HepG2 (cell line): ENCODE measurements around the gene SGO1. TPM values are rescaled to one million over a fixed set of nuclear protein-coding genes. Genes with fewer than 3 reads are reported as not detected.

Experiments
- ATAC-seq: fragments of 200-7000 bp; cut with Tn5 transposase; 3 replicates; pipeline ENCODE4 v1.9.1; 2020; ENCODE audit warnings: mild to moderate bottlenecking, moderate library complexity
- BruUV-seq: library from RNA; stranded (reverse); fragments of 400-500 nt; replicated peaks from 2 replicates; lab custom pipeline; 2021; lab: Mats Ljungman, UMichigan
- CTCF ChIA-PET: fragments of 300-600 bp; formaldehyde crosslinking; extraction: SDS; loops from one replicate; lab custom pipeline; 2021; ENCODE audit warnings: low total read pairs, inconsistent platforms, low intra/inter-chr PET ratio; lab: Yijun Ruan, JAX
- POLR2A ChIA-PET: fragments of 350-600 bp; sonication (Branson Sonifier 250); formaldehyde crosslinking; loops from one replicate; lab custom pipeline; 2020; ENCODE audit warnings: antibody characterized with exemption, inconsistent platforms; lab: Yijun Ruan, JAX
- DNase-seq: peaks from one replicate; pipeline ENCODE4 v3.0.0-alpha.2; 2015; ENCODE audit warnings: low spot score
- FAIRE-seq: peaks from 3 replicates; lab custom pipeline; 2011; peaks lifted over from hg19 to GRCh38; lab: Jason Lieb, UNC
- H2AFZ ChIP-seq: one replicate; pipeline ENCODE4 v1.6.1; 2011; ENCODE audit warnings: low read length, inconsistent platforms
- H3K27ac ChIP-seq: fragments of 300-600 bp; 3 replicates; pipeline ENCODE4 v1.8.0; 2011; ENCODE audit warnings: mixed run types, mild to moderate bottlenecking, mixed read lengths, low read length, inconsistent platforms; ENCODE audit not compliant: insufficient read depth; ENCODE audit errors: extremely low read length
- H3K27me3 ChIP-seq, 2 experiments: fragments of 200-600 bp in 1 of 2; 2 replicates in 1 of 2; 3 replicates in 1 of 2; pipeline versions ENCODE4 v1.6.0 to v1.8.0; 2011; ENCODE audit warnings: low read length in 2 of 2, mild to moderate bottlenecking in 2 of 2, moderate library complexity in 2 of 2, inconsistent platforms in 1 of 2; ENCODE audit not compliant: insufficient read depth in 2 of 2, control insufficient read depth in 1 of 2
- H3K36me3 ChIP-seq, 2 experiments: fragments of 200-600 bp in 1 of 2; replicated peaks in 1 of 2; 2 replicates in 1 of 2; 3 replicates in 1 of 2; pipeline versions ENCODE4 v1.5.1 to v1.8.0; 2011; ENCODE audit warnings: low read length in 2 of 2, inconsistent platforms in 1 of 2; ENCODE audit not compliant: insufficient read depth in 2 of 2, control insufficient read depth in 1 of 2
- H3K4me1 ChIP-seq: 2 replicates; pipeline ENCODE4 v1.5.1; 2012; ENCODE audit warnings: low read length, inconsistent platforms; ENCODE audit not compliant: insufficient read depth
- H3K4me2 ChIP-seq: 2 replicates; pipeline ENCODE4 v1.6.0; 2011; ENCODE audit warnings: low read depth, low read length, inconsistent platforms
- H3K4me3 ChIP-seq, 3 experiments: fragments of 200-600 bp in 1 of 3; sonication (generic), shearing (Covaris generic) in 1 of 3; replicated peaks in 1 of 3; 2 replicates each; pipeline ENCODE4 v1.5.1; 2011 to 2016; ENCODE audit warnings: low read length in 3 of 3, inconsistent platforms in 2 of 3, low read depth in 2 of 3, mild to moderate bottlenecking in 2 of 3, control low read depth in 1 of 3, mixed read lengths in 1 of 3; ENCODE audit not compliant: insufficient read depth in 1 of 3
- H3K79me2 ChIP-seq: one replicate; pipeline ENCODE4 v1.6.1; 2011; ENCODE audit warnings: low read length, inconsistent platforms; ENCODE audit not compliant: insufficient read depth
- H3K9ac ChIP-seq: 2 replicates; pipeline ENCODE4 v1.6.0; 2011; ENCODE audit warnings: mild to moderate bottlenecking, low read depth, low read length, inconsistent platforms; ENCODE audit not compliant: insufficient read depth
- H3K9me3 ChIP-seq: 2 replicates; pipeline ENCODE4 v1.5.1; 2012; ENCODE audit warnings: mild to moderate bottlenecking, low read length
- H4K20me1 ChIP-seq: 2 replicates; pipeline ENCODE4 v1.6.0; 2011; ENCODE audit warnings: inconsistent platforms, mild to moderate bottlenecking, low read length, moderate library complexity; ENCODE audit not compliant: insufficient read depth
- CBX1 ChIP-seq: IDR thresholded peaks from one replicate; pipeline ENCODE4 v1.6.1; 2016; ENCODE audit warnings: antibody characterized with exemption, low read depth
- ELF4 ChIP-seq: sonication (generic); formaldehyde crosslinking; IDR thresholded peaks from 2 replicates; pipeline ENCODE4 v1.5.0; 2020; ENCODE audit warnings: missing genetic modification reagents, mild to moderate bottlenecking, moderate library complexity, borderline replicate concordance
- NFYC ChIP-seq: IDR thresholded peaks from 2 replicates; pipeline ENCODE4 v1.6.1; 2016; ENCODE audit warnings: missing genetic modification reagents, missing compliant biosample characterization
- ZMAT3 ChIP-seq: sonication (generic); formaldehyde crosslinking; conservative IDR thresholded peaks from 2 replicates; pipeline ENCODE4 v1.7.0; 2021; ENCODE audit warnings: missing genetic modification reagents
- ZNF264 ChIP-seq: sonication (generic); formaldehyde crosslinking; IDR thresholded peaks from 2 replicates; pipeline ENCODE4 v1.4.0; 2020; ENCODE audit warnings: missing genetic modification reagents
- ZNF562 ChIP-seq: sonication (generic); formaldehyde crosslinking; IDR thresholded peaks from 2 replicates; pipeline ENCODE4 v1.8.0; 2022; ENCODE audit warnings: missing genetic modification reagents, borderline replicate concordance
- ZNF567 ChIP-seq: sonication (generic); formaldehyde crosslinking; IDR thresholded peaks from 2 replicates; pipeline ENCODE4 v1.8.1; 2023; ENCODE audit warnings: mild to moderate bottlenecking, missing genetic modification reagents, borderline replicate concordance
- WGBS: methylation state at CpG from one replicate; pipeline ENCODE4 v1.1.6; 2017; ENCODE audit warnings: low lambda C conversion rate; 5-methylcytosine and 5-hydroxymethylcytosine counted together
- in situ Hi-C: cut with HindIII; loops from 2 replicates; pipeline ENCODE4 v1.10.0; 2017; ENCODE audit warnings: low pct_unique_long_range_greater_than_20kb; ENCODE audit not compliant: extremely low pct_ligation_motif_present
- intact Hi-C: fragments of 100-400 bp; cut with micrococcal nuclease; formaldehyde crosslinking; loops from one replicate; pipeline ENCODE4 v1.10.0; 2022; ENCODE audit not compliant: unreplicated experiment
- polyA plus RNA-seq, 8 experiments: library from polyadenylated mRNA; depleted of rRNA in 3 of 8; stranded (reverse) in 7 of 8; unstranded in 1 of 8; fragments of >200 nt; fragmentation: Illumina TruSeq in 4 of 8; extraction: Trizol in 4 of 8; gene quantifications; 2 replicates each; pipeline versions ENCODE4 v1.2.1 to v1.2.3, GENCODE V29; 2011 to 2016; ENCODE audit warnings: low read depth in 4 of 8, missing spikeins in 1 of 8, mixed read lengths in 1 of 8; ENCODE audit not compliant: insufficient read depth in 1 of 8
- total RNA-seq, 5 experiments: library from RNA; depleted of rRNA; stranded (reverse); fragments of >200 nt; fragmentation: Illumina TruSeq; extraction: Trizol; gene quantifications; 2 replicates each; pipeline ENCODE4 v1.2.3, GENCODE V29; 2016; ENCODE audit warnings: low read depth in 1 of 5
- TF ChIP-seq, protein P1 (sequence below), 2 experiments: fragments of 450-650 bp in 1 of 2; sonication (generic) in 1 of 2; formaldehyde crosslinking in 1 of 2; IDR thresholded peaks; 2 replicates each; pipeline versions ENCODE4 v1.6.1 to v1.8.0; 2016 to 2022; ENCODE audit warnings: antibody characterized with exemption in 1 of 2, mild to moderate bottlenecking in 1 of 2, missing genetic modification reagents in 1 of 2

SGO1 gene
- total and polyA plus RNA-seq, 2 of the 13 experiments (the other 11 are each of a cell fraction or from before 2014, with no cell fraction given) = 2.1 to 16.1 TPM

DNA sequence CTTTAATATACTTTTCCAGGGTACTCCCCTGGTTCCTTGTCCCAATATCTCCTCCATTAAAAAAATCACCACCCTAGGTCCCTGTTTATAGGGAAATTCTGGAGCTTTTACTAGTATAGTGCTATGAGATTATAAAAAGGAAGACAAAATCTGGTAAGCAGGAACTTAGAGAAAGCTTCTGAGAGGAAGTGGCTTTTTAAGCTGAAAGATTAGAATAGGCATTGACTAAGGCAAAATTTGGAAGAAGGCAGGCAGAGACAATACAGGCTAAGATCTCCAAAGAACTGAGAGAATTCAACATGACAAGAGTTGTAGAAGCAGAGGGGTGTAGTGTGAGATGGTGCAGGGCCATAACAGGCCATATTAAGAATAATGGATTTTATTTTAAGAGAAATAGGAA lies 25.8 kb downstream of the SGO1 start:
- no peak for ATAC-seq
- FAIRE-seq = no peak

DNA sequence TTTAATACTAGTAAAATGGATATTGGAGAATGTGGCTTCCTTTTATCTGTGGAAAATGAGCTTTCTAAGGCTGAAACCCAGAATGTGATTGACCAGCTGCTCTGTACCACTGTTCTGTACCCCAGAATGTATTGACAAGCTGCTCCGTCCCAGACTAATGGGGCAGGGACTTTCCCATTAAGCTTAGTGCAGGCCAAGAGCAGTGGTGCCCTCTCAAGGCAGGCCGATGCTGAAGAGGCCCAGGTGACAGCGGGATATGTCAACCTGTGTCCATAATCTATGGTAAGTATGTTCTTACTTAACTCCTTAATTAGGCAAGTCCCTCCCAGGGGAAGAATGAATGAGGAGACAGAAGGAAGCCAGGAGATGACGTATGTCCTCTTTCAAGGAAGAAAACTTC lies 31.1 kb downstream of the SGO1 start:
- H3K4me2 ChIP-seq = no peak overlapping the region
- DNase-seq (no peak), ATAC-seq (no peak), FAIRE-seq (no peak)
- H3K4me1 ChIP-seq = no peaks in the 10 kb centered on the region
- no TSS peak for BruUV-seq
- H3K79me2 ChIP-seq = no peaks in the 10 kb centered on the region
- H3K9me3 ChIP-seq = no peaks in the 10 kb centered on the region
- in situ Hi-C loops = no loop called here
- no peak overlapping the region for H3K27ac ChIP-seq
- peaks cover 3 to 16% of the 10 kb centered on the region in 2 experiments; a peak in 3 of 5 replicates for H3K36me3 ChIP-seq
- POLR2A ChIA-PET = no interaction called here
- intact Hi-C loops = no loop called here
- no peak overlapping the region for H2AFZ ChIP-seq
- no peak overlapping the region for H3K4me3 ChIP-seq
- CTCF ChIA-PET = no interaction called here
- no peak overlapping the region for H3K9ac ChIP-seq
- TF ChIP-seq, protein P1, sequence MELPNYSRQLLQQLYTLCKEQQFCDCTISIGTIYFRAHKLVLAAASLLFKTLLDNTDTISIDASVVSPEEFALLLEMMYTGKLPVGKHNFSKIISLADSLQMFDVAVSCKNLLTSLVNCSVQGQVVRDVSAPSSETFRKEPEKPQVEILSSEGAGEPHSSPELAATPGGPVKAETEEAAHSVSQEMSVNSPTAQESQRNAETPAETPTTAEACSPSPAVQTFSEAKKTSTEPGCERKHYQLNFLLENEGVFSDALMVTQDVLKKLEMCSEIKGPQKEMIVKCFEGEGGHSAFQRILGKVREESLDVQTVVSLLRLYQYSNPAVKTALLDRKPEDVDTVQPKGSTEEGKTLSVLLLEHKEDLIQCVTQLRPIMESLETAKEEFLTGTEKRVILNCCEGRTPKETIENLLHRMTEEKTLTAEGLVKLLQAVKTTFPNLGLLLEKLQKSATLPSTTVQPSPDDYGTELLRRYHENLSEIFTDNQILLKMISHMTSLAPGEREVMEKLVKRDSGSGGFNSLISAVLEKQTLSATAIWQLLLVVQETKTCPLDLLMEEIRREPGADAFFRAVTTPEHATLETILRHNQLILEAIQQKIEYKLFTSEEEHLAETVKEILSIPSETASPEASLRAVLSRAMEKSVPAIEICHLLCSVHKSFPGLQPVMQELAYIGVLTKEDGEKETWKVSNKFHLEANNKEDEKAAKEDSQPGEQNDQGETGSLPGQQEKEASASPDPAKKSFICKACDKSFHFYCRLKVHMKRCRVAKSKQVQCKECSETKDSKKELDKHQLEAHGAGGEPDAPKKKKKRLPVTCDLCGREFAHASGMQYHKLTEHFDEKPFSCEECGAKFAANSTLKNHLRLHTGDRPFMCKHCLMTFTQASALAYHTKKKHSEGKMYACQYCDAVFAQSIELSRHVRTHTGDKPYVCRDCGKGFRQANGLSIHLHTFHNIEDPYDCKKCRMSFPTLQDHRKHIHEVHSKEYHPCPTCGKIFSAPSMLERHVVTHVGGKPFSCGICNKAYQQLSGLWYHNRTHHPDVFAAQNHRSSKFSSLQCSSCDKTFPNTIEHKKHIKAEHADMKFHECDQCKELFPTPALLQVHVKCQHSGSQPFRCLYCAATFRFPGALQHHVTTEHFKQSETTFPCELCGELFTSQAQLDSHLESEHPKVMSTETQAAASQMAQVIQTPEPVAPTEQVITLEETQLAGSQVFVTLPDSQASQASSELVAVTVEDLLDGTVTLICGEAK (IDR thresholded peaks at IDR 0.05) = no peak
- TF ChIP-seq, protein P1 (CRISPR knock-in tag; IDR thresholded peaks at IDR 0.05) = no peak
- TF ChIP-seq ELF4 = no peak
- TF ChIP-seq ZNF567 (CRISPR knock-in tag) = no peak
- TF ChIP-seq ZNF562 (CRISPR knock-in tag) = no peak
- no peak for TF ChIP-seq ZNF264 (CRISPR knock-in tag)
- no peaks in the 10 kb centered on the region for H3K27me3 ChIP-seq
- 97% methylated on average over 4 of the region's 4 CpGs for WGBS
- H4K20me1 ChIP-seq = no peaks in the 10 kb centered on the region

More for the DNA sequence above, 25.8 kb downstream of the SGO1 start:
- no peaks in the 10 kb centered on the region for H3K27me3 ChIP-seq
- H3K4me1 ChIP-seq = no peaks in the 10 kb centered on the region
- in situ Hi-C loops (no loop called here), intact Hi-C loops (no loop called here)
- H3K79me2 ChIP-seq = no peaks in the 10 kb centered on the region
- no peaks in the 10 kb centered on the region for H4K20me1 ChIP-seq
- H3K27ac ChIP-seq = no peak overlapping the region
- DNase-seq = no peak
- H2AFZ ChIP-seq = no peak overlapping the region
- H3K4me3 ChIP-seq = no peak overlapping the region
- no peak overlapping the region for H3K9ac ChIP-seq
- H3K9me3 ChIP-seq = no peaks in the 10 kb centered on the region
- no peak overlapping the region for H3K4me2 ChIP-seq
- TF ChIP-seq ZMAT3 (CRISPR knock-in tag) = no peak
- no peak for TF ChIP-seq CBX1
- no peak for TF ChIP-seq NFYC (CRISPR knock-in tag)
- no TSS peak for BruUV-seq
- CTCF ChIA-PET = no interaction called here
- POLR2A ChIA-PET = no interaction called here
- H3K36me3 ChIP-seq = peaks cover 3 to 26% of the 10 kb centered on the region in 2 experiments; a peak in 3 of 5 replicates
